Endothelial cell of umbilical vein (primary cell): ENCODE results near the gene ATP8A2. TPM values are rescaled to one million over a fixed set of nuclear protein-coding genes. Genes with fewer than 3 reads are reported as not detected.

Experiments used
- BruUV-seq: library from RNA; stranded (reverse); fragments of 400-500 nt; replicated peaks from 2 replicates; lab custom pipeline; 2021; lab: Mats Ljungman, UMichigan
- CTCF ChIA-PET: fragments of 300-600, 350-600 bp; sonication (Branson Sonifier 250); formaldehyde crosslinking; loops from one replicate; lab custom pipeline; 2021; ENCODE audit warnings: antibody characterized with exemption, inconsistent platforms; lab: Charles Lee
- POLR2A ChIA-PET: fragments of 300-600, 350-600 bp; sonication (Branson Sonifier 250); formaldehyde crosslinking; loops from one replicate; lab custom pipeline; 2021; ENCODE audit warnings: antibody characterized with exemption, inconsistent platforms; lab: Charles Lee
- DNase-seq: peaks from one replicate; pipeline ENCODE4 v3.0.0-alpha.2; 2011; ENCODE audit warnings: low read depth, low spot score
- FAIRE-seq: peaks from 2 replicates; lab custom pipeline; 2011; peaks lifted over from hg19 to GRCh38; lab: Jason Lieb, UNC
- H2AFZ ChIP-seq: 2 replicates; pipeline ENCODE4 v1.6.0; 2012; ENCODE audit warnings: low read depth, low read length, control low read depth, inconsistent platforms
- H3K27ac ChIP-seq: 2 replicates; pipeline ENCODE4 v1.5.1; 2011; ENCODE audit warnings: low read depth, mild to moderate bottlenecking, control low read depth, low read length, moderate library complexity; ENCODE audit not compliant: insufficient read depth
- H3K27me3 ChIP-seq, 2 experiments: 2 replicates each; pipeline versions ENCODE4 v1.6.0 to v1.6.1; 2011; ENCODE audit warnings: low read length in 2 of 2, mixed read lengths in 1 of 2; ENCODE audit not compliant: control insufficient read depth in 2 of 2, insufficient read depth in 2 of 2
- H3K36me3 ChIP-seq, 2 experiments: 2 replicates in 1 of 2; 3 replicates in 1 of 2; pipeline ENCODE4 v1.5.1; 2011; ENCODE audit warnings: low read length in 2 of 2, mild to moderate bottlenecking in 1 of 2, moderate library complexity in 1 of 2; ENCODE audit not compliant: control insufficient read depth in 2 of 2, insufficient read depth in 2 of 2; ENCODE audit errors: extremely low read depth in 1 of 2
- H3K4me1 ChIP-seq: 3 replicates; pipeline ENCODE4 v1.5.1; 2011; ENCODE audit warnings: mild to moderate bottlenecking, low read length; ENCODE audit not compliant: control insufficient read depth, insufficient read depth; ENCODE audit errors: extremely low read depth
- H3K4me2 ChIP-seq: 2 replicates; pipeline ENCODE4 v1.6.1; 2011; ENCODE audit warnings: low read length, control low read depth, mixed read lengths; ENCODE audit not compliant: insufficient read depth
- H3K4me3 ChIP-seq, 3 experiments: fragments of 200-600 bp in 1 of 3; sonication (generic), shearing (Covaris generic) in 1 of 3; replicated peaks in 1 of 3; 2 replicates each; pipeline ENCODE4 v1.5.1; 2011 to 2016; ENCODE audit warnings: control low read depth in 3 of 3, low read length in 3 of 3, mild to moderate bottlenecking in 2 of 3, inconsistent platforms in 1 of 3, low read depth in 1 of 3, moderate library complexity in 1 of 3; ENCODE audit not compliant: insufficient read depth in 1 of 3
- H3K79me2 ChIP-seq: 2 replicates; pipeline ENCODE4 v1.6.0; 2012; ENCODE audit warnings: low read length, inconsistent platforms; ENCODE audit not compliant: control insufficient read depth, insufficient read depth
- H3K9ac ChIP-seq: replicated peaks from 2 replicates; pipeline ENCODE3; 2011; ENCODE audit warnings: low read length, control low read depth; ENCODE audit not compliant: insufficient read depth; ENCODE audit errors: extremely low read depth
- H3K9me1 ChIP-seq: replicated peaks from 3 replicates; pipeline ENCODE4 v1.6.0; 2011; ENCODE audit warnings: mild to moderate bottlenecking, low read length; ENCODE audit not compliant: control insufficient read depth, insufficient read depth; ENCODE audit errors: extremely low read depth
- H3K9me3 ChIP-seq: replicated peaks from 2 replicates; pipeline ENCODE4 v1.5.1; 2012; ENCODE audit warnings: low read length, inconsistent platforms; ENCODE audit not compliant: control insufficient read depth, insufficient read depth
- H4K20me1 ChIP-seq: replicated peaks from 2 replicates; pipeline ENCODE3; 2011; ENCODE audit warnings: mild to moderate bottlenecking, low read length; ENCODE audit not compliant: control insufficient read depth, insufficient read depth; ENCODE audit errors: extremely low read depth
- CTCF ChIP-seq, 2 donors: IDR thresholded peaks; 1 replicate in 1 of 2; 2 replicates in 1 of 2; pipeline ENCODE4 v1.5.1; 2011; ENCODE audit warnings: low read length in 2 of 2, mild to moderate bottlenecking in 2 of 2, moderate library complexity in 2 of 2, control low read depth in 1 of 2, inconsistent platforms in 1 of 2, low read depth in 1 of 2; ENCODE audit not compliant: insufficient read depth in 1 of 2; ENCODE audit errors: extremely low read depth in 1 of 2
- EZH2 ChIP-seq: IDR thresholded peaks from 2 replicates; pipeline ENCODE4 v1.6.1; 2012; ENCODE audit warnings: borderline replicate concordance, low read depth, mild to moderate bottlenecking, moderate library complexity, low read length, inconsistent platforms; ENCODE audit not compliant: severe bottlenecking
- FOS ChIP-seq: IDR thresholded peaks from 2 replicates; pipeline ENCODE4 v1.6.1; 2011; ENCODE audit warnings: mild to moderate bottlenecking, low read length, moderate library complexity, borderline replicate concordance; ENCODE audit not compliant: insufficient read depth
- GATA2 ChIP-seq: IDR thresholded peaks from 2 replicates; pipeline ENCODE4 v1.7.0; 2011; ENCODE audit warnings: low read depth, mild to moderate bottlenecking, moderate library complexity, mixed read lengths, low read length; ENCODE audit not compliant: insufficient read length, insufficient read depth
- JUN ChIP-seq: IDR thresholded peaks from 2 replicates; pipeline ENCODE4 v1.6.1; 2011; ENCODE audit warnings: borderline replicate concordance, low read depth; ENCODE audit not compliant: insufficient read length, insufficient read depth
- MAX ChIP-seq: IDR thresholded peaks from 2 replicates; pipeline ENCODE4 v1.6.1; 2011; ENCODE audit not compliant: insufficient read depth, insufficient read length
- MYC ChIP-seq: IDR thresholded peaks from one replicate; pipeline ENCODE4 v1.6.1; 2011; ENCODE audit warnings: mild to moderate bottlenecking, low read depth, low read length
- POLR2A ChIP-seq: IDR thresholded peaks from 2 replicates; pipeline ENCODE4 v1.6.1; 2012; ENCODE audit warnings: low read depth, mild to moderate bottlenecking, control low read depth, low read length
- POLR2AphosphoS5 ChIP-seq: IDR thresholded peaks from 2 replicates; pipeline ENCODE4 v1.6.1; 2012; ENCODE audit warnings: low read depth, mild to moderate bottlenecking, control low read depth, low read length, moderate library complexity; ENCODE audit not compliant: insufficient read depth
- dilution Hi-C: fragments of 300-500 bp; cut with MboI; formaldehyde crosslinking; loops from one replicate; pipeline ENCODE4 v1.15.0; 2019; ENCODE audit warnings: low sequenced_read_pairs; ENCODE audit not compliant: extremely low pct_ligation_motif_present
- intact Hi-C: fragments of 100-400 bp; cut with micrococcal nuclease; formaldehyde crosslinking; loops from one replicate; pipeline ENCODE4 v1.10.0; 2022
- polyA plus RNA-seq, 4 experiments: library from polyadenylated mRNA; depleted of rRNA in 3 of 4; stranded (reverse) in 3 of 4; unstranded in 1 of 4; fragments of >200 nt; gene quantifications; 2 replicates each; pipeline versions ENCODE4 v1.2.1 to v1.2.3, GENCODE V29; 2011 to 2012; ENCODE audit warnings: missing spikeins in 1 of 4
- total RNA-seq: library from RNA; stranded (reverse); gene quantifications from 2 replicates; pipeline ENCODE4 v1.2.3, GENCODE V29; 2021

The ATP8A2 gene
- total and polyA plus RNA-seq, 2 donors (not counting 3 experiments of a cell fraction or from before 2014, with no cell fraction given) = 0.11 to 0.49 TPM

GRCh38 chr13:26007261-26008125 is 635.7 kb downstream of the ATP8A2 start:
- POLR2A ChIA-PET = no interaction called here
- dilution Hi-C loops (no loop called here), intact Hi-C loops (loop anchor here (1.0 kb wide), 1 partner anchor 30 kb away; no protein-coding TSS in a partner anchor)
- Histone ChIP-seq H4K20me1 (no peaks in the 10 kb centered on the region), H3K4me1 (peaks cover 19% of the 10 kb centered on the region), H3K36me3 (no peaks in the 10 kb centered on the region), H2AFZ (peak overlapping the region; percentile 82), H3K9me3 (no peaks in the 10 kb centered on the region), H3K27me3 (no peaks in the 10 kb centered on the region), H3K4me3 (peak overlapping the region in 2 of 3 experiments; percentile 6 to 35), H3K27ac (peak overlapping the region; percentile 62), H3K9me1 (no peaks in the 10 kb centered on the region), H3K4me2 (peak overlapping the region; percentile 95), H3K79me2 (no peaks in the 10 kb centered on the region), H3K9ac (no peak overlapping the region)
- CTCF ChIA-PET = interaction anchor here (0.7 to 1.5 kb wide), 9 partner anchors 9 to 438 kb away, joined by 3 to 11 read pairs (median 3); no protein-coding TSS in a partner anchor
- DNase-seq = peak; percentile 73
- FAIRE-seq = peak; percentile 77
- TF ChIP-seq EZH2 = no peak
- TF ChIP-seq JUN = peak; percentile 39
- peak; percentile 75 for TF ChIP-seq FOS
- no peak for TF ChIP-seq MYC
- BruUV-seq = no TSS peak

GRCh38 chr13:26010487-26011207 is 638.9 kb downstream of the ATP8A2 start:
- dilution Hi-C loops = no loop called here
- ChIA-PET CTCF (interaction anchor here (1.1 kb wide), 1 partner anchor 20 kb away, joined by 4 read pairs; no protein-coding TSS in a partner anchor), POLR2A (no interaction called here)
- BruUV-seq = no TSS peak
- Histone ChIP-seq H3K79me2 (no peaks in the 10 kb centered on the region), H3K4me2 (no peak overlapping the region), H3K27me3 (no peaks in the 10 kb centered on the region), H3K27ac (no peak overlapping the region), H4K20me1 (no peaks in the 10 kb centered on the region), H3K9me1 (no peaks in the 10 kb centered on the region), H3K4me3 (no peak overlapping the region), H2AFZ (no peak overlapping the region), H3K4me1 (peaks cover 35% of the 10 kb centered on the region), H3K9me3 (peaks cover 2% of the 10 kb centered on the region), H3K36me3 (no peaks in the 10 kb centered on the region), H3K9ac (no peak overlapping the region)
- DNase-seq (no peak), FAIRE-seq (no peak)
- no peak for TF ChIP-seq POLR2AphosphoS5
- no peak for TF ChIP-seq FOS
- TF ChIP-seq EZH2 = no peak
- TF ChIP-seq GATA2 = no peak
- no peak for TF ChIP-seq MAX
- no peak for TF ChIP-seq JUN
- TF ChIP-seq CTCF (IDR thresholded peaks at IDR 0.05; ENCODE audit: extremely low read depth in 1 of 2, insufficient read depth in 1 of 2, low read depth in 1 of 2, low read length in 2 of 2) = no peak
- TF ChIP-seq MYC = no peak
- no peak for TF ChIP-seq POLR2A
- intact Hi-C loops = loop anchor here (10.0 kb wide), 2 partner anchors 214 to 696 kb away; partner anchors contain the start of gene RNF6
